Measurements from ENCODE around the gene SMIM14.
A peak's percentile ranks its signal among the peaks of the same experiment; 100 is the strongest.
"Not testable (repeated sequence)": the region's sequence is repeated elsewhere in the genome, so short reads cannot be mapped to it uniquely, and the experiment has no call there.

Gene SMIM14

GRCh38 chr4:39658756-39659155 is 20.1 kb upstream of the SMIM14 start:
- no peaks in the 10 kb centered on the region for H3K27me3 Mint-ChIP-seq
- no peaks in the 10 kb centered on the region for H3K9me3 Mint-ChIP-seq
- DNase-seq (ENCODE audit: low spot score in 2 of 2) (no peak), ATAC-seq (replicated peaks; ENCODE audit: extremely low read depth, poor library complexity, severe bottlenecking) (no peak)
- peaks cover 2% of the 10 kb centered on the region for H3K36me3 Mint-ChIP-seq (ENCODE audit: insufficient read depth)
- H3K27ac Mint-ChIP-seq (ENCODE audit: low read depth) = no peak overlapping the region
- no peak overlapping the region for H3K4me3 Mint-ChIP-seq
- no peaks in the 10 kb centered on the region for H3K4me1 Mint-ChIP-seq

- Mint-ChIP-seq H3K4me3 (no peak overlapping the region), H3K9me3 (no peaks in the 10 kb centered on the region), H3K36me3 (ENCODE audit: insufficient read depth) (peaks cover under 1% of the 10 kb centered on the region), H3K4me1 (no peaks in the 10 kb centered on the region), H3K27ac (ENCODE audit: low read depth) (no peak overlapping the region), H3K27me3 (no peaks in the 10 kb centered on the region)
- DNase-seq (ENCODE audit: low spot score in 2 of 2) = no peak
- no peak for ATAC-seq (replicated peaks; ENCODE audit: extremely low read depth, poor library complexity, severe bottlenecking)
Observed at GRCh38 chr4:39657465-39657864, 18.8 kb upstream of the SMIM14 start.

- H3K9me3 Mint-ChIP-seq; H3K36me3 Mint-ChIP-seq (ENCODE audit: insufficient read depth); H3K27ac Mint-ChIP-seq (ENCODE audit: low read depth); H3K27me3 Mint-ChIP-seq; ATAC-seq (replicated peaks; ENCODE audit: extremely low read depth, poor library complexity, severe bottlenecking); DNase-seq (ENCODE audit: low spot score in 2 of 2); H3K4me3 Mint-ChIP-seq; H3K4me1 Mint-ChIP-seq: not testable (repeated sequence)
Observed at GRCh38 chr4:39656638-39657037, 18.0 kb upstream of the SMIM14 start.

- no peaks in the 10 kb centered on the region for H3K27me3 Mint-ChIP-seq
- ATAC-seq (replicated peaks; ENCODE audit: extremely low read depth, poor library complexity, severe bottlenecking) (no peak), DNase-seq (ENCODE audit: low spot score in 2 of 2) (no peak)
- no peaks in the 10 kb centered on the region for H3K4me1 Mint-ChIP-seq
- no peaks in the 10 kb centered on the region for H3K9me3 Mint-ChIP-seq
- no peak overlapping the region for H3K4me3 Mint-ChIP-seq
- H3K36me3 Mint-ChIP-seq (ENCODE audit: insufficient read depth) = no peaks in the 10 kb centered on the region
- H3K27ac Mint-ChIP-seq (ENCODE audit: low read depth) = no peak overlapping the region
Observed at GRCh38 chr4:39655876-39656275, 17.2 kb upstream of the SMIM14 start.

- no peak for ATAC-seq (replicated peaks; ENCODE audit: extremely low read depth, poor library complexity, severe bottlenecking)
- no peak for DNase-seq (ENCODE audit: low spot score in 2 of 2)
- H3K9me3 Mint-ChIP-seq = no peaks in the 10 kb centered on the region
- H3K27ac Mint-ChIP-seq (ENCODE audit: low read depth) = no peak overlapping the region
- H3K4me1 Mint-ChIP-seq = no peaks in the 10 kb centered on the region
- no peak overlapping the region for H3K4me3 Mint-ChIP-seq
- H3K36me3 Mint-ChIP-seq (ENCODE audit: insufficient read depth) = no peaks in the 10 kb centered on the region
- no peaks in the 10 kb centered on the region for H3K27me3 Mint-ChIP-seq
Observed at GRCh38 chr4:39655211-39655610, 16.5 kb upstream of the SMIM14 start.

- not testable (repeated sequence) for H3K36me3 Mint-ChIP-seq (ENCODE audit: insufficient read depth); H3K4me1 Mint-ChIP-seq; H3K27me3 Mint-ChIP-seq; DNase-seq (ENCODE audit: low spot score in 2 of 2); H3K9me3 Mint-ChIP-seq; H3K27ac Mint-ChIP-seq (ENCODE audit: low read depth); ATAC-seq (replicated peaks; ENCODE audit: extremely low read depth, poor library complexity, severe bottlenecking); H3K4me3 Mint-ChIP-seq
Observed at GRCh38 chr4:39651586-39651985, 12.9 kb upstream of the SMIM14 start.

GRCh38 chr4:39649639-39650265 is 11.1 kb upstream of the SMIM14 start:
- no peaks in the 10 kb centered on the region for H3K36me3 Mint-ChIP-seq (ENCODE audit: insufficient read depth)
- H3K27me3 Mint-ChIP-seq = no peaks in the 10 kb centered on the region
- no peak for ATAC-seq (replicated peaks; ENCODE audit: extremely low read depth, poor library complexity, severe bottlenecking)
- no peaks in the 10 kb centered on the region for H3K9me3 Mint-ChIP-seq
- DNase-seq (ENCODE audit: low spot score in 2 of 2) = no peak
- H3K4me1 Mint-ChIP-seq = no peaks in the 10 kb centered on the region
- H3K27ac Mint-ChIP-seq (ENCODE audit: low read depth) = no peak overlapping the region
- no peak overlapping the region for H3K4me3 Mint-ChIP-seq

- Mint-ChIP-seq H3K4me3 (no peak overlapping the region), H3K27me3 (no peaks in the 10 kb centered on the region), H3K9me3 (no peaks in the 10 kb centered on the region), H3K4me1 (no peaks in the 10 kb centered on the region), H3K36me3 (ENCODE audit: insufficient read depth) (no peaks in the 10 kb centered on the region), H3K27ac (ENCODE audit: low read depth) (no peak overlapping the region)
- no peak for ATAC-seq (replicated peaks; ENCODE audit: extremely low read depth, poor library complexity, severe bottlenecking)
- no peak for DNase-seq (ENCODE audit: low spot score in 2 of 2)
Observed at GRCh38 chr4:39648827-39649558, 10.3 kb upstream of the SMIM14 start.

GRCh38 chr4:39648213-39648612 is 9.5 kb upstream of the SMIM14 start:
- DNase-seq (ENCODE audit: low spot score in 2 of 2) = no peak
- ATAC-seq (replicated peaks; ENCODE audit: extremely low read depth, poor library complexity, severe bottlenecking) = no peak
- Mint-ChIP-seq H3K9me3 (no peaks in the 10 kb centered on the region), H3K27ac (ENCODE audit: low read depth) (no peak overlapping the region), H3K4me3 (no peak overlapping the region), H3K27me3 (no peaks in the 10 kb centered on the region), H3K36me3 (ENCODE audit: insufficient read depth) (no peaks in the 10 kb centered on the region), H3K4me1 (no peaks in the 10 kb centered on the region)

GRCh38 chr4:39642885-39643552 is 4.4 kb upstream of the SMIM14 start:
- H3K27ac Mint-ChIP-seq (ENCODE audit: low read depth) = no peak overlapping the region
- H3K27me3 Mint-ChIP-seq = no peaks in the 10 kb centered on the region
- ATAC-seq (replicated peaks; ENCODE audit: extremely low read depth, poor library complexity, severe bottlenecking) (no peak), DNase-seq (ENCODE audit: low spot score in 2 of 2) (no peak)
- no peaks in the 10 kb centered on the region for H3K9me3 Mint-ChIP-seq
- peaks cover 3% of the 10 kb centered on the region for H3K4me1 Mint-ChIP-seq
- no peak overlapping the region for H3K4me3 Mint-ChIP-seq
- peaks cover 10% of the 10 kb centered on the region for H3K36me3 Mint-ChIP-seq (ENCODE audit: insufficient read depth)

GRCh38 chr4:39641451-39641850 is 2.8 kb upstream of the SMIM14 start:
- Mint-ChIP-seq H3K4me1 (peaks cover 17% of the 10 kb centered on the region), H3K4me3 (no peak overlapping the region), H3K36me3 (ENCODE audit: insufficient read depth) (peaks cover 12% of the 10 kb centered on the region), H3K27me3 (no peaks in the 10 kb centered on the region), H3K9me3 (no peaks in the 10 kb centered on the region), H3K27ac (ENCODE audit: low read depth) (no peak overlapping the region)
- no peak for DNase-seq (ENCODE audit: low spot score in 2 of 2)
- ATAC-seq (replicated peaks; ENCODE audit: extremely low read depth, poor library complexity, severe bottlenecking) = no peak

GRCh38 chr4:39637586-39638353 is 895 bp downstream of the SMIM14 start:
- no peaks in the 10 kb centered on the region for H3K9me3 Mint-ChIP-seq
- ATAC-seq (replicated peaks; ENCODE audit: extremely low read depth, poor library complexity, severe bottlenecking) (peak; percentile 47), DNase-seq (ENCODE audit: low spot score in 2 of 2) (peak; percentile 22 to 30)
- peaks cover 28% of the 10 kb centered on the region for H3K4me1 Mint-ChIP-seq
- peak overlapping the region; percentile 92 for H3K4me3 Mint-ChIP-seq
- peak overlapping the region; percentile 90 for H3K27ac Mint-ChIP-seq (ENCODE audit: low read depth)
- peaks cover 12% of the 10 kb centered on the region for H3K36me3 Mint-ChIP-seq (ENCODE audit: insufficient read depth)
- no peaks in the 10 kb centered on the region for H3K27me3 Mint-ChIP-seq
